SK-N-SH (cell line): ENCODE data around the gene GALR2. TPM values are rescaled to one million over a fixed set of nuclear protein-coding genes. Genes with fewer than 3 reads are reported as not detected.

Experiments used
- CTCF ChIA-PET: fragments of 300-600, 350-600 bp; formaldehyde crosslinking; extraction: SDS; loops from one replicate; lab custom pipeline; 2021; lab: Yijun Ruan, JAX
- POLR2A ChIA-PET: fragments of 350-600 bp; sonication (Branson Sonifier 250); formaldehyde crosslinking; extraction: SDS; loops from one replicate; lab custom pipeline; 2020; ENCODE audit warnings: antibody characterized with exemption, inconsistent platforms; lab: Yijun Ruan, JAX
- DNase-seq: peaks from one replicate; pipeline ENCODE4 v3.0.0; 2012
- H2AFZ ChIP-seq: fragments of 200-600 bp; sonication (generic); 2 replicates; pipeline ENCODE4 v1.8.1; 2016; ENCODE audit warnings: antibody characterized with exemption, mild to moderate bottlenecking, low read depth
- H3F3A ChIP-seq: fragments of 200-600 bp; sonication (generic); replicated peaks from 2 replicates; pipeline ENCODE3; 2016; ENCODE audit warnings: antibody characterized with exemption, mild to moderate bottlenecking; ENCODE audit not compliant: insufficient read depth
- H3K27ac ChIP-seq, 2 experiments: fragments of 200-500 bp in 1 of 2; fragments of 200-600 bp in 1 of 2; sonication (Bioruptor generic) in 1 of 2; sonication (generic), shearing (Covaris generic) in 1 of 2; 2 replicates each; pipeline versions ENCODE4 v1.5.1 to v1.6.1; 2014 to 2016; ENCODE audit warnings: low read depth in 2 of 2, inconsistent platforms in 1 of 2, low read length in 1 of 2, mild to moderate bottlenecking in 1 of 2, mixed read lengths in 1 of 2
- H3K27me3 ChIP-seq: fragments of 200-600 bp; sonication (generic), shearing (Covaris generic); 2 replicates; pipeline ENCODE4 v1.6.1; 2016; ENCODE audit warnings: mixed run types; ENCODE audit not compliant: insufficient read depth
- H3K36me3 ChIP-seq, 2 experiments: fragments of 200-500 bp in 1 of 2; fragments of 200-600 bp in 1 of 2; sonication (Bioruptor generic) in 1 of 2; sonication (generic) in 1 of 2; replicated peaks in 1 of 2; 2 replicates each; pipeline versions ENCODE3 to v1.5.1; 2014 to 2016; ENCODE audit warnings: low read length in 1 of 2, mild to moderate bottlenecking in 1 of 2; ENCODE audit not compliant: insufficient read depth in 2 of 2, control insufficient read depth in 1 of 2
- H3K4me1 ChIP-seq, 2 experiments: fragments of 200-500 bp in 1 of 2; fragments of 200-600 bp in 1 of 2; sonication (Bioruptor generic) in 1 of 2; sonication (generic), shearing (Covaris generic) in 1 of 2; 2 replicates each; pipeline versions ENCODE4 v1.5.1 to v1.6.1; 2014 to 2016; ENCODE audit warnings: low read depth in 1 of 2, low read length in 1 of 2, mixed run types in 1 of 2; ENCODE audit not compliant: insufficient read depth in 2 of 2, control insufficient read depth in 1 of 2
- H3K4me2 ChIP-seq: fragments of 200-600 bp; sonication (generic), shearing (Covaris generic); 2 replicates; pipeline ENCODE4 v1.6.1; 2017; ENCODE audit warnings: mixed run types
- H3K4me3 ChIP-seq, 2 experiments: fragments of 200-500 bp in 1 of 2; fragments of 200-600 bp in 1 of 2; sonication (Bioruptor generic) in 1 of 2; sonication (generic), shearing (Covaris generic) in 1 of 2; 2 replicates each; pipeline versions ENCODE4 v1.5.1 to v1.8.1; 2014 to 2016; ENCODE audit warnings: low read depth in 2 of 2, inconsistent platforms in 1 of 2, low read length in 1 of 2, mild to moderate bottlenecking in 1 of 2, mixed read lengths in 1 of 2, moderate library complexity in 1 of 2
- H3K79me2 ChIP-seq: fragments of 200-600 bp; sonication (generic); 2 replicates; pipeline ENCODE4 v1.8.1; 2017; ENCODE audit warnings: mild to moderate bottlenecking; ENCODE audit not compliant: insufficient read depth
- H3K9ac ChIP-seq: fragments of 200-600 bp; sonication (generic); 2 replicates; pipeline ENCODE4 v1.6.1; 2017; ENCODE audit warnings: mixed run types
- H3K9me2 ChIP-seq: fragments of 200-600 bp; sonication (generic); 2 replicates; pipeline ENCODE4 v1.6.1; 2017; ENCODE audit warnings: mixed run types
- H3K9me3 ChIP-seq: fragments of 200-600 bp; sonication (generic); 2 replicates; pipeline ENCODE4 v1.6.1; 2017; ENCODE audit warnings: mixed run types, mild to moderate bottlenecking, moderate library complexity
- H4K20me1 ChIP-seq: fragments of 200-600 bp; sonication (generic); 2 replicates; pipeline ENCODE4 v1.6.1; 2017; ENCODE audit warnings: mild to moderate bottlenecking, mixed run types; ENCODE audit not compliant: insufficient read depth
- CTCF ChIP-seq: fragments of 200-600 bp; sonication (generic); IDR thresholded peaks from 2 replicates; pipeline ENCODE4 v1.6.1; 2017; ENCODE audit warnings: antibody characterized with exemption, mild to moderate bottlenecking, moderate library complexity
- ELF1 ChIP-seq: IDR thresholded peaks from 2 replicates; pipeline ENCODE4 v1.4.0; 2012
- GABPA ChIP-seq: IDR thresholded peaks from 2 replicates; pipeline ENCODE4 v1.4.0; 2012; ENCODE audit warnings: low read depth, mild to moderate bottlenecking
- IRF3 ChIP-seq: fragments of 150-350 bp; IDR thresholded peaks from 2 replicates; pipeline ENCODE4 v1.6.1; 2016; ENCODE audit warnings: mild to moderate bottlenecking, low read depth, low read length
- JUND ChIP-seq: IDR thresholded peaks from 2 replicates; pipeline ENCODE4 v1.4.0; 2012
- RCOR1 ChIP-seq: fragments of 150-350 bp; IDR thresholded peaks from 2 replicates; pipeline ENCODE4 v1.6.1; 2017; ENCODE audit warnings: antibody characterized with exemption, low read length
- RFX5 ChIP-seq: IDR thresholded peaks from 2 replicates; pipeline ENCODE4 v1.6.1; 2012; ENCODE audit warnings: mild to moderate bottlenecking, improper control_type of control experiment, low read length
- RXRA ChIP-seq: IDR thresholded peaks from 2 replicates; pipeline ENCODE4 v1.4.0; 2012; ENCODE audit warnings: low read depth, mild to moderate bottlenecking, borderline replicate concordance
- ZBTB33 ChIP-seq: IDR thresholded peaks from 2 replicates; pipeline ENCODE4 v1.4.0; 2012; ENCODE audit warnings: low read depth, borderline replicate concordance
- WGBS: methylation state at CpG from one replicate; pipeline ENCODE4 v1.1.6; 2017; ENCODE audit warnings: low lambda C conversion rate; 5-methylcytosine and 5-hydroxymethylcytosine counted together
- polyA plus RNA-seq, 3 experiments: library from polyadenylated mRNA; depleted of rRNA; stranded (reverse); fragments of >200 nt; gene quantifications; 2 replicates each; pipeline ENCODE4 v1.2.3, GENCODE V29; 2012

GALR2 gene
- polyA plus RNA-seq, 1 of the 3 experiments (the other 2 are of a cell fraction) = 0.05 TPM

- TF ChIP-seq RFX5 = no peak
These were observed 47.4 kb downstream of the GALR2 start (continued) for GRCh38 chr17:76121932-76122430.

- H3K9ac ChIP-seq = no peak overlapping the region
- CTCF ChIA-PET = interaction anchor here (0.6 to 18.8 kb wide), 18 partner anchors 11 to 275 kb away, joined by 3 to 332 read pairs (median 8); partner anchors contain the start of genes CDK3, FOXJ1 and MRPL38
- TF ChIP-seq RXRA (no peak), GABPA (no peak), ELF1 (no peak), RCOR1 (no peak), RFX5 (no peak), ZBTB33 (no peak), JUND (no peak), CTCF (no peak), IRF3 (no peak)
- TF ChIP-seq, all 33 proteins: peak for 0
- Histone ChIP-seq H3K36me3 (no peaks in the 10 kb centered on the region), H3K9me2 (no peaks in the 10 kb centered on the region), H3K9me3 (no peaks in the 10 kb centered on the region), H3K4me3 (no peak overlapping the region), H3K79me2 (no peaks in the 10 kb centered on the region), H3F3A (no peaks in the 10 kb centered on the region), H3K27ac (no peak overlapping the region), H3K27me3 (no peaks in the 10 kb centered on the region), H3K4me2 (no peak overlapping the region), H3K4me1 (no peaks in the 10 kb centered on the region; a peak in 1 of 4 replicates), H4K20me1 (no peaks in the 10 kb centered on the region), H2AFZ (no peak overlapping the region)
- peak; percentile 48 for DNase-seq
- WGBS = 93% methylated on average over 24 of the region's 24 CpGs
- POLR2A ChIA-PET = interaction anchor here (0.7 kb wide), 1 partner anchor 157 kb away, joined by 3 read pairs; no protein-coding TSS in a partner anchor
These were observed 48.0 kb downstream of the GALR2 start for GRCh38 chr17:76122431-76123190.
